Right lobe of liver (tissue), 6 donors: ENCODE data around the gene FRMD3. TPM values are rescaled to one million over a fixed set of nuclear protein-coding genes. Genes with fewer than 3 reads are reported as not detected.

Source experiments
- ATAC-seq, 4 donors: fragments of 200-7000 bp; cut with Tn5 transposase; one replicate each; pipeline ENCODE4 v1.9.1; 2020; ENCODE audit warnings: mild to moderate bottlenecking in 4 of 4, moderate library complexity in 4 of 4
- DNase-seq, 3 donors: peaks; one replicate each; pipeline ENCODE4 v3.0.0-alpha.2; 2020
- H3K27ac ChIP-seq, 3 donors: fragments of 200-600 bp; one replicate each; pipeline ENCODE4 v1.8.0; 2022
- H3K27me3 ChIP-seq, 2 donors: fragments of 200-600 bp; one replicate each; pipeline ENCODE4 v1.8.0; 2022
- H3K36me3 ChIP-seq, 4 donors: fragments of 200-600 bp; sonication (generic) in 1 of 4; one replicate each; pipeline versions ENCODE4 v1.5.1 to v1.8.0; 2017 to 2022; ENCODE audit warnings: control low read depth in 1 of 4
- H3K4me1 ChIP-seq, 4 donors: fragments of 200-600 bp; sonication (generic) in 1 of 4; one replicate each; pipeline versions ENCODE4 v1.5.1 to v1.8.0; 2017 to 2022; ENCODE audit warnings: control low read depth in 1 of 4
- H3K4me3 ChIP-seq, 3 donors: fragments of 200-600 bp; one replicate each; pipeline ENCODE4 v1.8.0; 2022
- H3K9me3 ChIP-seq, 4 donors: fragments of 200-600 bp; sonication (generic) in 1 of 4; one replicate each; pipeline versions ENCODE4 v1.5.1 to v1.8.0; 2017 to 2022; ENCODE audit warnings: control low read depth in 1 of 4
- CTCF ChIP-seq, 4 donors: fragments of 200-600 bp in 3 of 4; fragments of 450-650 bp in 1 of 4; IDR thresholded peaks; one replicate each; pipeline versions ENCODE4 v1.5.1 to v1.8.0; 2016 to 2022; ENCODE audit warnings: antibody characterized with exemption in 4 of 4, mild to moderate bottlenecking in 2 of 4
- POLR2A ChIP-seq: fragments of 450-650 bp; IDR thresholded peaks from one replicate; pipeline ENCODE4 v1.6.1; 2017; ENCODE audit warnings: antibody characterized with exemption, mild to moderate bottlenecking
- WGBS: methylation state at CpG from one replicate; pipeline ENCODE4 v1.1.6; 2018; ENCODE audit warnings: low coverage, low lambda C conversion rate; ENCODE audit not compliant: insufficient coverage; ENCODE audit errors: missing lambda C conversion rate; 5-methylcytosine and 5-hydroxymethylcytosine counted together
- intact Hi-C, 2 donors: fragments of 100-400 bp; cut with DNase I; formaldehyde crosslinking; loops; one replicate each; pipeline versions ENCODE4 v1.11.2 to v1.14.1; 2022
- total RNA-seq, 6 experiments: library from RNA; depleted of rRNA in 2 of 6; stranded (reverse); fragments of >200 nt in 2 of 6; fragmentation: NEBNext Ultra II Directional in 3 of 6; extraction: Animal tissue kit (Norgen Biotek cat#: 25700) in 3 of 6; gene quantifications; one replicate each; pipeline versions ENCODE4 v1.1.0 to v1.2.4, GENCODE V29; 2016 to 2023
- donor health status: DM: no; HTN: yes; CAD: no.
- donor health status: DM: no; HTN: no; CAD: no.
- donor health status: DM: no; HTN: no; CAD: no.
- donor health status: DM: no; HTN: yes; CAD: no.
- donor health status: DM: no; HTN: yes; CAD: no.

Gene FRMD3
- total RNA-seq, 6 experiments from 2014 or later: 0.28 to 0.88 (median 0.34) TPM

GRCh38 chr9:83544002-83544698 is 5.9 kb upstream of the FRMD3 start:
- DNase-seq: no peak
- Histone ChIP-seq H3K9me3 (no peaks in the 10 kb centered on the region), H3K27me3 (no peaks in the 10 kb centered on the region), H3K27ac (no peak overlapping the region), H3K4me3 (no peak overlapping the region), H3K36me3 (no peaks in the 10 kb centered on the region), H3K4me1 (peaks cover 0 to under 1% (median 0%) of the 10 kb centered on the region in 4 donors)
- intact Hi-C loops: loop anchor here in 1 of 2 donors (10.0 kb wide), 1 partner anchor 209 kb away; no protein-coding TSS in a partner anchor
- TF ChIP-seq POLR2A: no peak
- peak; percentile 67 to 79 (median 78) for TF ChIP-seq CTCF (IDR thresholded peaks at IDR 0.05)
- ATAC-seq: peak; percentile 96 to 97 (median 96)
- WGBS: 16% methylated on average over 3 of the region's 5 CpGs

GRCh38 chr9:83538890-83539238 is 663 bp upstream of the FRMD3 start:
- Histone ChIP-seq H3K27me3 (peaks cover 0 to 5% of the 10 kb centered on the region in 2 donors), H3K4me1 (peaks cover 0 to 19% (median 4%) of the 10 kb centered on the region in 4 donors), H3K9me3 (no peaks in the 10 kb centered on the region), H3K4me3 (peak overlapping the region; percentile 54 to 64 (median 57)), H3K36me3 (no peaks in the 10 kb centered on the region), H3K27ac (peak overlapping the region in 1 of 3 donors; percentile 34)
- ATAC-seq (no peak), DNase-seq (no peak)
- no peak for TF ChIP-seq POLR2A
- 29% methylated on average over 5 of the region's 6 CpGs for WGBS
- intact Hi-C loops: no loop called here

GRCh38 chr9:83537331-83538171 is 650 bp downstream of the FRMD3 start:
- H3K36me3 ChIP-seq: no peaks in the 10 kb centered on the region
- intact Hi-C loops: no loop called here
- H3K27ac ChIP-seq: no peak overlapping the region
- DNase-seq: no peak
- H3K9me3 ChIP-seq: no peaks in the 10 kb centered on the region
- TF ChIP-seq CTCF (IDR thresholded peaks at IDR 0.05) (no peak), POLR2A (no peak)
- H3K4me3 ChIP-seq: peak overlapping the region; percentile 54 to 64 (median 57)
- WGBS: 6% methylated on average over 32 of the region's 63 CpGs
- peaks cover 0 to 5% of the 10 kb centered on the region in 2 donors for H3K27me3 ChIP-seq
- H3K4me1 ChIP-seq: peaks cover 0 to 19% (median 4%) of the 10 kb centered on the region in 4 donors
- ATAC-seq: no peak

- no peak overlapping the region for H3K27ac ChIP-seq
- no peak for DNase-seq
- H3K9me3 ChIP-seq: no peaks in the 10 kb centered on the region
- intact Hi-C loops: no loop called here
- no peak for TF ChIP-seq CTCF (IDR thresholded peaks at IDR 0.05)
- TF ChIP-seq POLR2A: no peak
- H3K4me1 ChIP-seq: peaks cover 0 to 19% (median 4%) of the 10 kb centered on the region in 4 donors
- no peak overlapping the region for H3K4me3 ChIP-seq
- no peaks in the 10 kb centered on the region for H3K36me3 ChIP-seq
- WGBS: 33% methylated on average over 1 of the region's 1 CpG
- ATAC-seq: no peak
- peaks cover 0 to 5% of the 10 kb centered on the region in 2 donors for H3K27me3 ChIP-seq
Measured at GRCh38 chr9:83536332-83536731, 1.9 kb downstream of the FRMD3 start.

GRCh38 chr9:83535736-83536135 is 2.5 kb downstream of the FRMD3 start:
- no peak overlapping the region for H3K27ac ChIP-seq
- ATAC-seq (no peak), DNase-seq (no peak)
- no peaks in the 10 kb centered on the region for H3K36me3 ChIP-seq
- peaks cover 0 to 5% of the 10 kb centered on the region in 2 donors for H3K27me3 ChIP-seq
- H3K4me1 ChIP-seq: peaks cover 0 to 19% (median 4%) of the 10 kb centered on the region in 4 donors
- TF ChIP-seq CTCF (IDR thresholded peaks at IDR 0.05) (no peak), POLR2A (no peak)
- 86% methylated on average over 3 of the region's 3 CpGs for WGBS
- H3K4me3 ChIP-seq: no peak overlapping the region
- intact Hi-C loops: no loop called here
- H3K9me3 ChIP-seq: no peaks in the 10 kb centered on the region
